Neural cell (in vitro differentiated cells): ENCODE results near the gene LURAP1L.

Experiments used
- CTCF ChIP-seq: fragments of 450-650 bp; IDR thresholded peaks from 2 replicates; pipeline ENCODE4 v1.5.1; 2014; ENCODE audit warnings: antibody characterized with exemption, mild to moderate bottlenecking, moderate library complexity; ENCODE audit not compliant: poor library complexity, severe bottlenecking
- SMC3 ChIP-seq: fragments of 450-650 bp; conservative IDR thresholded peaks from 2 replicates; pipeline ENCODE4 v1.6.1; 2014; ENCODE audit warnings: antibody characterized with exemption, mild to moderate bottlenecking, moderate library complexity; ENCODE audit not compliant: poor library complexity

- no peak for TF ChIP-seq SMC3
- TF ChIP-seq CTCF, result no peak
Observed at GRCh38 chr9:12797037-12797436, 22.2 kb downstream of the LURAP1L start.
